Measurements from ENCODE around the gene INPP4B.

- TF ChIP-seq CTCF (IDR thresholded peaks at IDR 0.05; ENCODE audit: low read depth, low read length) (no peak), EZH2phosphoT487 (IDR thresholded peaks at IDR 0.05; ENCODE audit: low read depth) (no peak)
These were observed 736.0 kb downstream of the INPP4B start for GRCh38 chr4:142110136-142110535.
